Liver (tissue), 3 donors: ENCODE results near the gene PKD1L1.

Experiments used
- FOXA1 ChIP-seq: IDR thresholded peaks from 2 replicates; pipeline ENCODE4 v1.6.1; 2016; ENCODE audit warnings: antibody characterized with exemption
- NR2F2 ChIP-seq: IDR thresholded peaks from 2 replicates; pipeline ENCODE4 v1.6.1; 2016; ENCODE audit warnings: antibody characterized with exemption
- SP1 ChIP-seq: IDR thresholded peaks from 2 replicates; pipeline ENCODE4 v1.6.1; 2018; ENCODE audit warnings: antibody characterized with exemption, mild to moderate bottlenecking
- YY1 ChIP-seq: IDR thresholded peaks from 2 replicates; pipeline ENCODE4 v1.6.1; 2016; ENCODE audit warnings: antibody characterized with exemption, mild to moderate bottlenecking
- TF ChIP-seq, protein P1 (sequence below): fragments of 150-350 bp; IDR thresholded peaks from 2 replicates; pipeline ENCODE4 v1.5.1; 2017; ENCODE audit warnings: improper control_type of control experiment, low read depth, low read length; ENCODE audit not compliant: missing input control
- TF ChIP-seq, protein P2 (sequence below): IDR thresholded peaks from 2 replicates; pipeline ENCODE4 v1.6.1; 2016; ENCODE audit warnings: antibody characterized with exemption
- TF ChIP-seq, protein P3 (sequence below): IDR thresholded peaks from 2 replicates; pipeline ENCODE4 v1.6.1; 2016; ENCODE audit warnings: antibody characterized with exemption, mild to moderate bottlenecking
- donor health status: healthy.
- donor health status: healthy.

DNA sequence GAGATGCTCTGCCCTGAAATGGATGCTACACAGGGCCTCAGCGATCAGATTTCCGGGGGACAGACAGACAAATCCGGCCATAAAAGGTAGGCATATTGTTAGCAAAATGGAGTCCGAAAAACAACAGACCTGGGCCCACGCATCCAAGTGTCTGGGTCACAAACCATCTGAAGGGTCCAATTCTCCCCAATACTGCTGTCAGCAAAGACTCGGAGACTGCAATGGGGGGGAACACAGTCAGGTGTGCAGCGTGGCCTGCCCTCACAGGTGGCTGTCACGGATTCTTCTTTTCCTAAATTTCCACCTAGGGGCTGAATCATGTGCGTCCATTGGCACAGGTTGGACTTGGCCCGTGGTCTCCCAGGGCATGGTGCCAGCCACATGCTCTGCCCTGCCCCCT is 12.9 kb downstream of the PKD1L1 start:
- TF ChIP-seq YY1 (no peak), NR2F2 (no peak), FOXA1 (no peak), SP1 (no peak)
- TF ChIP-seq, protein P1, sequence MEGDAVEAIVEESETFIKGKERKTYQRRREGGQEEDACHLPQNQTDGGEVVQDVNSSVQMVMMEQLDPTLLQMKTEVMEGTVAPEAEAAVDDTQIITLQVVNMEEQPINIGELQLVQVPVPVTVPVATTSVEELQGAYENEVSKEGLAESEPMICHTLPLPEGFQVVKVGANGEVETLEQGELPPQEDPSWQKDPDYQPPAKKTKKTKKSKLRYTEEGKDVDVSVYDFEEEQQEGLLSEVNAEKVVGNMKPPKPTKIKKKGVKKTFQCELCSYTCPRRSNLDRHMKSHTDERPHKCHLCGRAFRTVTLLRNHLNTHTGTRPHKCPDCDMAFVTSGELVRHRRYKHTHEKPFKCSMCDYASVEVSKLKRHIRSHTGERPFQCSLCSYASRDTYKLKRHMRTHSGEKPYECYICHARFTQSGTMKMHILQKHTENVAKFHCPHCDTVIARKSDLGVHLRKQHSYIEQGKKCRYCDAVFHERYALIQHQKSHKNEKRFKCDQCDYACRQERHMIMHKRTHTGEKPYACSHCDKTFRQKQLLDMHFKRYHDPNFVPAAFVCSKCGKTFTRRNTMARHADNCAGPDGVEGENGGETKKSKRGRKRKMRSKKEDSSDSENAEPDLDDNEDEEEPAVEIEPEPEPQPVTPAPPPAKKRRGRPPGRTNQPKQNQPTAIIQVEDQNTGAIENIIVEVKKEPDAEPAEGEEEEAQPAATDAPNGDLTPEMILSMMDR, result no peak
- TF ChIP-seq, protein P2, sequence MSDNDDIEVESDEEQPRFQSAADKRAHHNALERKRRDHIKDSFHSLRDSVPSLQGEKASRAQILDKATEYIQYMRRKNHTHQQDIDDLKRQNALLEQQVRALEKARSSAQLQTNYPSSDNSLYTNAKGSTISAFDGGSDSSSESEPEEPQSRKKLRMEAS, result no peak
- TF ChIP-seq, protein P3, sequence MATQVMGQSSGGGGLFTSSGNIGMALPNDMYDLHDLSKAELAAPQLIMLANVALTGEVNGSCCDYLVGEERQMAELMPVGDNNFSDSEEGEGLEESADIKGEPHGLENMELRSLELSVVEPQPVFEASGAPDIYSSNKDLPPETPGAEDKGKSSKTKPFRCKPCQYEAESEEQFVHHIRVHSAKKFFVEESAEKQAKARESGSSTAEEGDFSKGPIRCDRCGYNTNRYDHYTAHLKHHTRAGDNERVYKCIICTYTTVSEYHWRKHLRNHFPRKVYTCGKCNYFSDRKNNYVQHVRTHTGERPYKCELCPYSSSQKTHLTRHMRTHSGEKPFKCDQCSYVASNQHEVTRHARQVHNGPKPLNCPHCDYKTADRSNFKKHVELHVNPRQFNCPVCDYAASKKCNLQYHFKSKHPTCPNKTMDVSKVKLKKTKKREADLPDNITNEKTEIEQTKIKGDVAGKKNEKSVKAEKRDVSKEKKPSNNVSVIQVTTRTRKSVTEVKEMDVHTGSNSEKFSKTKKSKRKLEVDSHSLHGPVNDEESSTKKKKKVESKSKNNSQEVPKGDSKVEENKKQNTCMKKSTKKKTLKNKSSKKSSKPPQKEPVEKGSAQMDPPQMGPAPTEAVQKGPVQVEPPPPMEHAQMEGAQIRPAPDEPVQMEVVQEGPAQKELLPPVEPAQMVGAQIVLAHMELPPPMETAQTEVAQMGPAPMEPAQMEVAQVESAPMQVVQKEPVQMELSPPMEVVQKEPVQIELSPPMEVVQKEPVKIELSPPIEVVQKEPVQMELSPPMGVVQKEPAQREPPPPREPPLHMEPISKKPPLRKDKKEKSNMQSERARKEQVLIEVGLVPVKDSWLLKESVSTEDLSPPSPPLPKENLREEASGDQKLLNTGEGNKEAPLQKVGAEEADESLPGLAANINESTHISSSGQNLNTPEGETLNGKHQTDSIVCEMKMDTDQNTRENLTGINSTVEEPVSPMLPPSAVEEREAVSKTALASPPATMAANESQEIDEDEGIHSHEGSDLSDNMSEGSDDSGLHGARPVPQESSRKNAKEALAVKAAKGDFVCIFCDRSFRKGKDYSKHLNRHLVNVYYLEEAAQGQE, result no peak
